OCI-LY1 (cell line): ENCODE data around the gene PPP1R12A.

Experiments
- H2AFZ ChIP-seq: fragments of 200-600 bp; sonication (generic), shearing (Covaris generic); 2 replicates; pipeline ENCODE4 v1.6.0; 2014; ENCODE audit warnings: antibody characterized with exemption, mild to moderate bottlenecking, low read length
- H3F3A ChIP-seq: fragments of 200-600 bp; sonication (generic), shearing (Covaris generic); 2 replicates; pipeline ENCODE4 v1.6.0; 2014; ENCODE audit warnings: mild to moderate bottlenecking, antibody characterized with exemption, low read length, moderate library complexity; ENCODE audit not compliant: insufficient read depth
- H3K27ac ChIP-seq: fragments of 200-600 bp; sonication (generic); 2 replicates; pipeline ENCODE4 v1.5.1; 2014; ENCODE audit warnings: low read length, mixed run types, mild to moderate bottlenecking, low read depth; ENCODE audit not compliant: poor library complexity, severe bottlenecking
- H3K27me3 ChIP-seq: fragments of 200-600 bp; sonication (generic); 2 replicates; pipeline ENCODE4 v1.6.0; 2014; ENCODE audit warnings: antibody characterized with exemption, mild to moderate bottlenecking, low read length, moderate library complexity; ENCODE audit not compliant: insufficient read depth
- H3K36me3 ChIP-seq: fragments of 200-600 bp; sonication (generic); 2 replicates; pipeline ENCODE4 v1.6.1; 2014; ENCODE audit warnings: mild to moderate bottlenecking, antibody characterized with exemption, low read length, moderate library complexity, mixed read lengths; ENCODE audit not compliant: insufficient read depth
- H3K4me1 ChIP-seq: fragments of 200-600 bp; sonication (generic); 2 replicates; pipeline ENCODE4 v1.5.1; 2014; ENCODE audit warnings: mild to moderate bottlenecking, low read length, moderate library complexity; ENCODE audit not compliant: insufficient read depth, severe bottlenecking
- H3K4me2 ChIP-seq: fragments of 200-600 bp; sonication (generic), shearing (Covaris generic); 2 replicates; pipeline ENCODE4 v1.6.1; 2014; ENCODE audit warnings: low read length
- H3K4me3 ChIP-seq: fragments of 200-600 bp; sonication (generic); 2 replicates; pipeline ENCODE4 v1.5.1; 2014; ENCODE audit warnings: low read length, low read depth, mild to moderate bottlenecking, mixed read lengths; ENCODE audit not compliant: poor library complexity, severe bottlenecking
- H3K79me2 ChIP-seq: fragments of 200-600 bp; shearing (Covaris generic); 2 replicates; pipeline ENCODE4 v1.6.1; 2016; ENCODE audit warnings: mixed run types, low read length, mixed read lengths; ENCODE audit not compliant: insufficient read depth
- H3K9ac ChIP-seq: fragments of 200-600 bp; sonication (generic), shearing (Covaris generic); 2 replicates; pipeline ENCODE4 v1.6.1; 2014; ENCODE audit warnings: mild to moderate bottlenecking, low read length, mixed read lengths
- H3K9me2 ChIP-seq: fragments of 200-600 bp; sonication (generic), shearing (Covaris generic); 2 replicates; pipeline ENCODE4 v1.6.1; 2014; ENCODE audit warnings: low read depth, mild to moderate bottlenecking, low read length, mixed read lengths
- H3K9me3 ChIP-seq: fragments of 200-600 bp; shearing (Covaris generic); 2 replicates; pipeline ENCODE4 v1.6.1; 2014; ENCODE audit warnings: low read length, mixed read lengths
- H4K20me1 ChIP-seq: fragments of 200-600 bp; sonication (generic), shearing (Covaris generic); 2 replicates; pipeline ENCODE4 v1.6.0; 2016; ENCODE audit warnings: mild to moderate bottlenecking, low read length; ENCODE audit not compliant: insufficient read depth
- CTCF ChIP-seq: fragments of 200-600 bp; sonication (generic), shearing (Covaris generic); IDR thresholded peaks from 2 replicates; pipeline ENCODE4 v1.5.1; 2017; ENCODE audit warnings: mild to moderate bottlenecking, antibody characterized with exemption, low read length, moderate library complexity, mixed read lengths
- EZH2 ChIP-seq: fragments of 200-600 bp; sonication (generic), shearing (Covaris generic); IDR thresholded peaks from 2 replicates; pipeline ENCODE4 v1.8.0; 2017; ENCODE audit warnings: borderline replicate concordance, mixed run types, mild to moderate bottlenecking, antibody characterized with exemption, low read length, moderate library complexity, mixed read lengths

Gene PPP1R12A

DNA sequence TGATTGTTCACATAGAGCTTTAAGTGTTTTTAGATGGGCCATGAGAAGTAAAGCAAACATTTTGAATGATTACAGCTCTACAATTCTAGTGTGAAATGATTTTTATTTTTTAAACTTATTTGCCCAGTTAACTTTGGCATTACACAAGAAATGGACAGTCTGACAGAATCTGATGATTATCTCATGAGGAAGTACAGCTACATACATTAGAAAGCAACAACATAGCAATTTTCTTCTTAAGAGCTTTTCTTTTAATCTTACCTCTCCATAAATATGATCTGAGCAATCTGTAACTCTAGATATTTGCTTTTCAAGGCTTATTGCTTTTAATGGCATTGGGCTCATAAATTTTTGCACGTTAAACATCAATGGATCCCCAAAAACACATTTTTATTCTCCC lies 26.5 kb upstream of the PPP1R12A start:
- Histone ChIP-seq H3K79me2 (no peaks in the 10 kb centered on the region), H4K20me1 (no peaks in the 10 kb centered on the region), H3K9me3 (no peaks in the 10 kb centered on the region), H3K4me3 (no peak overlapping the region), H3K27ac (no peak overlapping the region), H2AFZ (no peak overlapping the region), H3K27me3 (no peaks in the 10 kb centered on the region), H3K4me1 (no peaks in the 10 kb centered on the region), H3K4me2 (no peak overlapping the region), H3K9me2 (no peaks in the 10 kb centered on the region), H3K9ac (no peak overlapping the region), H3F3A (no peaks in the 10 kb centered on the region), H3K36me3 (no peaks in the 10 kb centered on the region)
- no peak for TF ChIP-seq CTCF
- no peak for TF ChIP-seq EZH2

GRCh38 chr12:79959484-79959883 lies 24.6 kb upstream of the PPP1R12A start:
- Histone ChIP-seq H4K20me1 (no peaks in the 10 kb centered on the region), H3K36me3 (no peaks in the 10 kb centered on the region), H3K27me3 (no peaks in the 10 kb centered on the region), H3K9ac (no peak overlapping the region), H3K79me2 (no peaks in the 10 kb centered on the region), H3K4me2 (no peak overlapping the region), H3K4me1 (no peaks in the 10 kb centered on the region), H3K27ac (no peak overlapping the region), H2AFZ (no peak overlapping the region), H3K9me2 (no peaks in the 10 kb centered on the region), H3K4me3 (no peak overlapping the region), H3F3A (no peaks in the 10 kb centered on the region), H3K9me3 (no peaks in the 10 kb centered on the region)
- TF ChIP-seq CTCF, result no peak
- TF ChIP-seq EZH2, result no peak

- H3F3A ChIP-seq, result no peaks in the 10 kb centered on the region
- H3K4me3 ChIP-seq, result no peak overlapping the region
- no peaks in the 10 kb centered on the region for H3K36me3 ChIP-seq
- H3K79me2 ChIP-seq, result no peaks in the 10 kb centered on the region
- no peak overlapping the region for H3K9ac ChIP-seq
- H4K20me1 ChIP-seq, result no peaks in the 10 kb centered on the region
- no peaks in the 10 kb centered on the region for H3K9me2 ChIP-seq
- H3K4me2 ChIP-seq, result no peak overlapping the region
- H3K27me3 ChIP-seq, result no peaks in the 10 kb centered on the region
- H3K9me3 ChIP-seq, result no peaks in the 10 kb centered on the region
- H3K27ac ChIP-seq, result no peak overlapping the region
- H3K4me1 ChIP-seq, result no peaks in the 10 kb centered on the region
- H2AFZ ChIP-seq, result no peak overlapping the region
- TF ChIP-seq CTCF, result no peak
- TF ChIP-seq EZH2, result no peak
These were observed 22.0 kb upstream of the PPP1R12A start for GRCh38 chr12:79956896-79957295.
